PC-9 (cell line): ENCODE results near the gene CEP44. TPM values are rescaled to one million over a fixed set of nuclear protein-coding genes. Genes with fewer than 3 reads are reported as not detected.

Experiments used
- BruUV-seq: library from RNA; stranded (reverse); fragments of 400-500 nt; replicated peaks from 2 replicates; lab custom pipeline; 2021; lab: Mats Ljungman, UMichigan
- CTCF ChIA-PET: fragments of 300-600 bp; sonication (Branson Sonifier 250); formaldehyde crosslinking; loops from one replicate; lab custom pipeline; 2022; ENCODE audit warnings: antibody characterized with exemption; lab: Charles Lee
- POLR2A ChIA-PET: fragments of 300-600 bp; sonication (Branson Sonifier 250); formaldehyde crosslinking; loops from one replicate; lab custom pipeline; 2022; ENCODE audit warnings: antibody characterized with exemption; ENCODE audit not compliant: unreplicated experiment; lab: Charles Lee
- DNase-seq, 2 experiments: peaks; one replicate each; pipeline versions ENCODE4 v3.0.0 to v3.0.0-alpha.2; 2015 to 2022; ENCODE audit warnings: mixed read lengths in 1 of 2
- H2AFZ ChIP-seq: fragments of 200-600 bp; sonication (generic); 2 replicates; pipeline ENCODE4 v1.8.1; 2017; ENCODE audit warnings: antibody characterized with exemption
- H3F3A ChIP-seq: fragments of 200-600 bp; sonication (generic); 2 replicates; pipeline ENCODE4 v1.8.1; 2017; ENCODE audit warnings: antibody characterized with exemption, mild to moderate bottlenecking, low read depth; ENCODE audit not compliant: insufficient read depth
- H3K27ac ChIP-seq: fragments of 200-600 bp; sonication (generic); 2 replicates; pipeline ENCODE4 v1.6.1; 2016; ENCODE audit warnings: mixed run types
- H3K27me3 ChIP-seq: fragments of 200-600 bp; sonication (generic); 2 replicates; pipeline ENCODE4 v1.6.1; 2016; ENCODE audit warnings: low read depth, mixed run types; ENCODE audit not compliant: insufficient read depth
- H3K36me3 ChIP-seq: fragments of 200-600 bp; sonication (generic); 2 replicates; pipeline ENCODE4 v1.6.1; 2016; ENCODE audit warnings: low read depth, mixed run types
- H3K4me1 ChIP-seq: fragments of 200-600 bp; sonication (generic); replicated peaks from 2 replicates; pipeline ENCODE4 v1.6.1; 2016; ENCODE audit warnings: mixed run types; ENCODE audit not compliant: insufficient read depth
- H3K4me2 ChIP-seq: fragments of 200-600 bp; sonication (generic); 2 replicates; pipeline ENCODE4 v1.6.1; 2017; ENCODE audit warnings: mixed run types
- H3K4me3 ChIP-seq: fragments of 200-600 bp; sonication (generic); 2 replicates; pipeline ENCODE4 v1.6.1; 2016; ENCODE audit warnings: mixed run types
- H3K79me2 ChIP-seq: fragments of 200-600 bp; sonication (generic); 2 replicates; pipeline ENCODE4 v1.6.1; 2017; ENCODE audit warnings: low read depth, mixed run types
- H3K9me2 ChIP-seq: fragments of 200-600 bp; sonication (generic); 2 replicates; pipeline ENCODE4 v1.8.1; 2017; ENCODE audit warnings: mild to moderate bottlenecking; ENCODE audit not compliant: insufficient read depth
- H3K9me3 ChIP-seq: fragments of 200-600 bp; sonication (generic); 2 replicates; pipeline ENCODE4 v1.8.1; 2016; ENCODE audit warnings: low read depth; ENCODE audit not compliant: insufficient read depth
- H4K20me1 ChIP-seq: fragments of 200-600 bp; sonication (generic); 2 replicates; pipeline ENCODE4 v1.8.1; 2017; ENCODE audit not compliant: insufficient read depth
- EZH2 ChIP-seq: fragments of 200-600 bp; sonication (generic); IDR thresholded peaks from 2 replicates; pipeline ENCODE4 v1.8.0; 2017; ENCODE audit warnings: antibody characterized with exemption, low read depth
- intact Hi-C: fragments of 100-400 bp; cut with micrococcal nuclease; formaldehyde crosslinking; loops from one replicate; pipeline ENCODE4 v1.10.0; 2022; ENCODE audit not compliant: unreplicated experiment
- total RNA-seq: library from RNA; stranded (reverse); gene quantifications from 2 replicates; pipeline ENCODE4 v1.2.3, GENCODE V29; 2021
- TF ChIP-seq, protein P1 (sequence below): fragments of 200-600 bp; sonication (generic); conservative IDR thresholded peaks from 2 replicates; pipeline ENCODE4 v1.6.1; 2017; ENCODE audit warnings: mixed run types, antibody characterized with exemption, mild to moderate bottlenecking, moderate library complexity

CEP44 gene
- total RNA-seq, 1 experiment from 2014 or later: 22.4 TPM

DNA sequence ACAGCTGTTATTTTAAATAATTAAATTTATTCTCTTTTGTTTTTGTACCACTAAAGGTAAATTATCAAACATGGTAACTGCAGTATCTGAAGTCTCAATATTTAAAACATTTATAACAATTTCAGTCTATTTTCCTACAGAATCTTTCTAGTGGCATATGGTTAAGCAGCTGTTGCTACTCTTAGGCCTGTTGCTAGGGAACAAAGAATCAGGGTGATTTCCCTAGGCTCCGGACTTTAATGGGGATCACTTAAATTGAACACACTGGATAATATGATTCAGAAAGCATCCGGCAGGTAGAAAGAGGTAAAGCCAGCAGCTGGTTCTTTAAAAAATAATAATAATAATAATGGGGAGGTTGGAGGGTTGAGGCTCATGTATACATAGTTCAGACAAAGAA, 17.8 kb upstream of the CEP44 start:
- POLR2A ChIA-PET: no interaction called here
- H3K4me3 ChIP-seq: no peak overlapping the region
- BruUV-seq: no TSS peak

DNA sequence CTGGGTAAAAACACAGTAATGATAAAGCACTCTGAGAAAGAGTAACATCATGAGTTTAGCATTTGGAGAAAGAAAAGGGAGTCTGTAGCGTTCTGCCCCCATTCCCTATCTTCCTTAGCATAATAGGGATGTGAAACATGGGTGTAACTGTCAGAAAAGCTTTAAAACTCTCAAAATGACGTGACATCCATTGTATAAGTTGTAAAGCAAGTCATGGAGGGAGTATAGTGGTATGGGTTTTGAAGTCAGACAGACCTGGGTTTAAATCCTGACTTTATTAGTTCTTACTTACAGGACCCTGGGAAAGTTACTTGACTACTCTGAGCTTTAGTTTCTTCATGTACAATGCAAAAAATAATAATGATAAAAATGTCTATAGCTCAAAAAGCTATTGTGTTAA, 17.3 kb upstream of the CEP44 start:
- Histone ChIP-seq H2AFZ (no peak overlapping the region), H3K9me2 (no peaks in the 10 kb centered on the region), H3K4me1 (no peaks in the 10 kb centered on the region), H3K79me2 (no peaks in the 10 kb centered on the region), H3K4me3 (no peak overlapping the region), H3K9me3 (no peaks in the 10 kb centered on the region), H3K27ac (no peak overlapping the region), H3K27me3 (no peaks in the 10 kb centered on the region), H3F3A (no peaks in the 10 kb centered on the region), H3K36me3 (no peaks in the 10 kb centered on the region), H4K20me1 (no peaks in the 10 kb centered on the region), H3K4me2 (no peak overlapping the region)
- TF ChIP-seq EZH2: no peak
- TF ChIP-seq, protein P1, sequence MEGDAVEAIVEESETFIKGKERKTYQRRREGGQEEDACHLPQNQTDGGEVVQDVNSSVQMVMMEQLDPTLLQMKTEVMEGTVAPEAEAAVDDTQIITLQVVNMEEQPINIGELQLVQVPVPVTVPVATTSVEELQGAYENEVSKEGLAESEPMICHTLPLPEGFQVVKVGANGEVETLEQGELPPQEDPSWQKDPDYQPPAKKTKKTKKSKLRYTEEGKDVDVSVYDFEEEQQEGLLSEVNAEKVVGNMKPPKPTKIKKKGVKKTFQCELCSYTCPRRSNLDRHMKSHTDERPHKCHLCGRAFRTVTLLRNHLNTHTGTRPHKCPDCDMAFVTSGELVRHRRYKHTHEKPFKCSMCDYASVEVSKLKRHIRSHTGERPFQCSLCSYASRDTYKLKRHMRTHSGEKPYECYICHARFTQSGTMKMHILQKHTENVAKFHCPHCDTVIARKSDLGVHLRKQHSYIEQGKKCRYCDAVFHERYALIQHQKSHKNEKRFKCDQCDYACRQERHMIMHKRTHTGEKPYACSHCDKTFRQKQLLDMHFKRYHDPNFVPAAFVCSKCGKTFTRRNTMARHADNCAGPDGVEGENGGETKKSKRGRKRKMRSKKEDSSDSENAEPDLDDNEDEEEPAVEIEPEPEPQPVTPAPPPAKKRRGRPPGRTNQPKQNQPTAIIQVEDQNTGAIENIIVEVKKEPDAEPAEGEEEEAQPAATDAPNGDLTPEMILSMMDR: no peak
- no TSS peak for BruUV-seq
- POLR2A ChIA-PET: no interaction called here
- CTCF ChIA-PET: no interaction called here
- DNase-seq: no peak
- intact Hi-C loops: no loop called here

More for the DNA sequence above, 17.8 kb upstream of the CEP44 start:
- no peak for DNase-seq
- Histone ChIP-seq H3K4me2 (no peak overlapping the region), H3K9me3 (no peaks in the 10 kb centered on the region), H3K27ac (no peak overlapping the region), H3K36me3 (no peaks in the 10 kb centered on the region), H3F3A (no peaks in the 10 kb centered on the region), H3K79me2 (no peaks in the 10 kb centered on the region), H4K20me1 (no peaks in the 10 kb centered on the region), H3K9me2 (no peaks in the 10 kb centered on the region), H3K4me1 (no peaks in the 10 kb centered on the region), H3K27me3 (no peaks in the 10 kb centered on the region), H2AFZ (no peak overlapping the region)
- intact Hi-C loops: no loop called here
- CTCF ChIA-PET: no interaction called here
- TF ChIP-seq, protein P1: no peak
- TF ChIP-seq EZH2: no peak

DNA sequence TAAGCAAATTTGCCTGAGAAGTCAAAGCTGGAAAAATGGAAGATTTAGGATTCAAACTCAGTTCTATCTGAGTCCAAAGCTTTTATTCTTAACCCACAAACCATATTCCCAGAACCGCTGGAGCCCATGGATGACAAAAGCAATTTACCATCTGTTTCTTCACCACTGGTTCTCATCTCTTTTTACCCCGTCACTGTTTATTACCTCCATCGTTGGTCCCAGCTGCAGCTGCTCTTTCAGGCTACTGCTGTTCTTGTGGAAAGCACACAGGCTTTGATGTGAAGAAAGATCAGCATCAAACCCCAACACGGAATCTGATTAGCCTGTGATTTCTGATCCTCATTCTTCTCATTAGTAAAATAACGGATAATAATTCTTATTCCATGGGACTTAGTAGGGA, 9.8 kb upstream of the CEP44 start:
- no peaks in the 10 kb centered on the region for H3F3A ChIP-seq
- DNase-seq: no peak
- no TSS peak for BruUV-seq
- no peak overlapping the region for H2AFZ ChIP-seq
- H3K9me3 ChIP-seq: no peaks in the 10 kb centered on the region
- no peaks in the 10 kb centered on the region for H3K27me3 ChIP-seq
- 0 out of 2 replicates have a peak, but pooled peaks cover 3% of the 10 kb centered on the region for H3K79me2 ChIP-seq
- intact Hi-C loops: no loop called here
- no peak overlapping the region for H3K27ac ChIP-seq
- ChIA-PET CTCF (no interaction called here), POLR2A (no interaction called here)
- no peak overlapping the region for H3K4me2 ChIP-seq
- no peaks in the 10 kb centered on the region for H3K4me1 ChIP-seq
- no peak overlapping the region for H3K4me3 ChIP-seq
- H3K36me3 ChIP-seq: no peaks in the 10 kb centered on the region
- H3K9me2 ChIP-seq: no peaks in the 10 kb centered on the region
- H4K20me1 ChIP-seq: no peaks in the 10 kb centered on the region; the same call in 1 of the 2 replicates
- TF ChIP-seq, protein P1: no peak
- TF ChIP-seq EZH2: no peak
